Omental fat pad (tissue), 4 donors: ENCODE data around the gene USP37. TPM values are rescaled to one million over a fixed set of nuclear protein-coding genes. Genes with fewer than 3 reads are reported as not detected.
"Not testable (repeated sequence)": the region's sequence is repeated elsewhere in the genome, so short reads cannot be mapped to it uniquely, and the experiment has no call there.

Source experiments
- ATAC-seq: fragments of 150-250 bp; one replicate; pipeline ENCODE4 v1.9.1; 2016; ENCODE audit warnings: mild to moderate bottlenecking, moderate library complexity; ENCODE audit not compliant: low FRiP score
- DNase-seq: peaks from one replicate; pipeline ENCODE4 v3.0.0-alpha.2; 2019; ENCODE audit warnings: low spot score
- total RNA-seq, 4 donors: library from RNA; depleted of rRNA; stranded (reverse); fragments of >200 nt; gene quantifications; one replicate each; pipeline ENCODE4 v1.1.0, GENCODE V29; 2016
- TF ChIP-seq, protein P1 (sequence below), 3 donors: fragments of 450-650 bp; IDR thresholded peaks; one replicate each; pipeline ENCODE4 v1.5.1; 2016 to 2017; ENCODE audit warnings: antibody characterized with exemption in 3 of 3, mild to moderate bottlenecking in 3 of 3, moderate library complexity in 2 of 3

Gene USP37
- total RNA-seq, 4 donors from 2014 or later = 8.5 to 44.6 (median 12.2) TPM

DNA sequence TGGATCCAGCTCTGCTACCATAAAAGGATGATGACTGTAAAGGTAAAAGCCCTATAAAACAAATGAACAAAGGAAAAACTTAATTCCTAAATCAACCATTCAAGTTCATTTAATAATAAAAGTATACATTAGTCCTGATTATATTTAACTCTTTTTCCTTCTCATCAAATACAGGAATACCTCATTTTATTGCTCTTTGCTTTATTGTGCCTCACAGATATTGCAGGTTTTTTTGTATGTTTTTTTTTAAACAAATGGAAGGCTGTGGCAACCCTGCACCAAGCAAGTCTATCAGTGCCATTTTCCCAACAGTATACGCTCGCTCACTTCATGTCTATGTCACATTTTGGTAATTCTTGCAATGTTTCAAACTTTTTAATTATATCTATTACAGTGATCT, 38.2 kb downstream of the USP37 start:
- TF ChIP-seq, protein P1, sequence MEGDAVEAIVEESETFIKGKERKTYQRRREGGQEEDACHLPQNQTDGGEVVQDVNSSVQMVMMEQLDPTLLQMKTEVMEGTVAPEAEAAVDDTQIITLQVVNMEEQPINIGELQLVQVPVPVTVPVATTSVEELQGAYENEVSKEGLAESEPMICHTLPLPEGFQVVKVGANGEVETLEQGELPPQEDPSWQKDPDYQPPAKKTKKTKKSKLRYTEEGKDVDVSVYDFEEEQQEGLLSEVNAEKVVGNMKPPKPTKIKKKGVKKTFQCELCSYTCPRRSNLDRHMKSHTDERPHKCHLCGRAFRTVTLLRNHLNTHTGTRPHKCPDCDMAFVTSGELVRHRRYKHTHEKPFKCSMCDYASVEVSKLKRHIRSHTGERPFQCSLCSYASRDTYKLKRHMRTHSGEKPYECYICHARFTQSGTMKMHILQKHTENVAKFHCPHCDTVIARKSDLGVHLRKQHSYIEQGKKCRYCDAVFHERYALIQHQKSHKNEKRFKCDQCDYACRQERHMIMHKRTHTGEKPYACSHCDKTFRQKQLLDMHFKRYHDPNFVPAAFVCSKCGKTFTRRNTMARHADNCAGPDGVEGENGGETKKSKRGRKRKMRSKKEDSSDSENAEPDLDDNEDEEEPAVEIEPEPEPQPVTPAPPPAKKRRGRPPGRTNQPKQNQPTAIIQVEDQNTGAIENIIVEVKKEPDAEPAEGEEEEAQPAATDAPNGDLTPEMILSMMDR (IDR thresholded peaks at IDR 0.05) = no peak
- no peak for DNase-seq
- no peak for ATAC-seq

DNA sequence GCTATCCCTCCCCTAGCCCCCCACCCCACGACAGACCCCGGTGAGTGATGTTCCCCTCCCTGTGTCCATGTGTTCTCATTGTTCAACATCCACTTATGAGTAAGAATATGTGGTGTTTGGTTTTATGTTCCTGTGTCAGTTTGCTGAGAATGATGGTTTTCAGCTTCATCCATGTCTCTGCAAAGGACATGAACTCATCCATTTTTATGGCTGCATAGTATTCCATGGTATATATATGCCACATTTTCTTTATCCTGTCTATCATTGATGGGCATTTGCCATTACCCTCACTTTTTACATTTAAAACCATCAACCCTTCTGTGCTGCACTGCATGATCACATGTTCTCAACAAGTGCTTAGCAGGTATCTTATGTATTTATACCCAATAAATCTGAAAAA, 39.7 kb downstream of the USP37 start:
- not testable (repeated sequence) for DNase-seq, ATAC-seq

DNA sequence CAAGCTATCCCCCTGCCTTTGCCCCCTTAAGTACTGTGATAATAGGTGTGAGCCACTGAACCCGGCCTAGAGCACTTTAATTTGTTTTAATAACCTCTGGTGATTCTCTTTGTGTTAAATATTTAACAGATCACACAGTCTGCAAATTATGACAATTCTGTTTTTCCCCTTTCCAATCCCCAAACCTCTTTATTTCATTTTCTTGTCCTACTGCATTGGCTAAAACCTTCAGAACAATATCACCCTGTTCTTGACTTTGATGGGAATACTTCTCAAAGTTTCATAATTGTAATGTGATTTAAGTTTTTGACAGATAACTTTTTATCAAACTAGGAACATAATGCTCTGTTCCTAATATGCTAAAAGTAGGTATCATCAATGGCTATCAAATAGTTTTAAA, 44.5 kb downstream of the USP37 start:
- TF ChIP-seq, protein P1 (IDR thresholded peaks at IDR 0.05) = no peak
- ATAC-seq (no peak), DNase-seq (no peak)

DNA sequence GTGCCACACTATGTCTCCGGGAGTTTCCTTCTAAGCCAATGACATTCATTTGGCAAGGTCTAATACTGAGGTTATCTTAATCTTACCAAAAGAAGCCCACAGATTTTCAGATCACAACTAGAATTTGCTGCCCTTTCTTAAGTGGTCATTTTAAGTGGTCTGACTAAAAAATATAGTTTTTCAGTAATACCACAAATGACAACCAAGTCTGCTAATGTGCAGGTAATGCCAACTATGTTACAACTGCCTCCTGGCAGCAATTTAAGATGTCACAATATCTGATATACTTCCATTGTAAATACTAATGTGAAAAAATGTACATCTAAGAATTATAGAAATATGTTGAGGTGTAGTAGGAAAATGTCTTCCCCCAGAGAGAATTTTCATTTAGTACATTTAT, 49.3 kb downstream of the USP37 start:
- ATAC-seq (no peak), DNase-seq (no peak)
- TF ChIP-seq, protein P1 (IDR thresholded peaks at IDR 0.05) = no peak

DNA sequence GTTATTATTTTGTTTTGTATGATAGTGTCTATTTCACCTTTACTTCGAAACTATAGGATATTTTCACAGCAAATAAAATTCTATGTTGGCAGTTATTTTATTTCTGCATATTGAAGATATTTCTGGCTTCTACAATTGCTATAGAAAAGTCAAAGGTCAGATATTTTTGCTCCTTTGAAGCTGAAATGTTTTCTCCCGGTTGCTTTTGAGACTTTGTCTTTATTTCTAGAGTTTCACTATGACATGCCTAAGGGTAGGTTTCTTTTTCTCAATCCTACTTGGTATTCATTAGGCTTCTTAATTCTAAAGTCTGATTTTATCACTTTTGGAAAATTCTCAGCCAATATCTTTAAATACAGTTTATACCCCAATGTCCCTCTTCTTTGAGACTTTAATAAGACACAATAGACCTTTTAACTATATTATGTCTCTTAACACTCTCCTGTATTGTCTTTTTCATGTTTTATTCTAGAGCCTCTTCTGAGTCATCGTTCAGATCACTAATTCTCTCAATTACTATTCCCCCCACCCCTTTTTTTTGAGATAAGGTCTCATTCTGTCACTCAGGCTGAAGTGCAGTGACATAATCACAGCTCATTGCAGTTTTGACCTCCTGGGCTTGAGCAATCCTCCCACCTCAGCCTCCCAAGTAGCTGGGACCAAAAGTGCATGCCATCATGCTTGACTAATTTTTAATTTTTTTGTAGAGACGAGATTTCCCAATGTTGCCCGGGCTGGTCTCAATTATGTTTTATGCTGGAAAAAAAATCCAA, 50.5 kb downstream of the USP37 start:
- DNase-seq (no peak), ATAC-seq (no peak)
- TF ChIP-seq, protein P1 (IDR thresholded peaks at IDR 0.05) = no peak

DNA sequence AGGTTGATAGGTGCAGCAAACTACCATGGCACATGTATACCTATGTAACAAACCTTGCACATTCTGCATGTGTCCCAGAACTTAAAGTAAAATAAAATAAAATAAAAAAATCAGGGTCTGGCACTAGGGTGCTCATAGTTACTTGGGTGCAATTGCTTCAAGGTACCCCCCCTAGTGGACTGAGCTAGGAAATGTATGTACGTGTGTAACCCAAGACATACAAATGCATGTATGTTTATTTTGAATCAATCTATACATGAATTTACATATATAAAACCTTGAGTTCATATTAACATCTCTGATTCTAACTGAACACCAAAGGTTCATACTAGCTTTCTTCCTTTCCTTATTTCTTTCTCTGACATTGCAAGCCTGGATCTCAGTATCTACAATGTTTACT, 51.5 kb downstream of the USP37 start:
- TF ChIP-seq, protein P1 (IDR thresholded peaks at IDR 0.05) = no peak
- DNase-seq (no peak), ATAC-seq (no peak)

DNA sequence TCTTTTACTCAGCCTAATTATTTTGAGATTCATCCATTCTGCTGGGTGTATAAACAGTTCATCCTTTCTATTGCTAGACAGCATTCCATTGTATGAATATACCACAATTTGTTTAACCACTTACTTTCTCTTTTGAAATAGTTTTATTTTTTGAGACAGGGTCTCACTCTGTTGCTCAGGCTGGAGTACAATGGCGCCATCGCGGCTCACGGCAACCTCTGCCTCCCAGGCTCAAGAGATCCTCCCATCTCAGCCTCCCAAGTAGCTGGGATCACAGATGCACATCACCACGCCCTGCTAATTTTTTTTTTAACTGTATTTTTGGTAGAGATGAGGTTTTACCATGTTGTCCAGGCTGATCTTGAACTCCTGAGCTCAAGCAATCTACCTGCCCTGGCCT, 54.5 kb downstream of the USP37 start:
- no peak for ATAC-seq
- TF ChIP-seq, protein P1 (IDR thresholded peaks at IDR 0.05) = no peak
- DNase-seq = no peak
